Measurements from ENCODE around the gene SETX.
A peak's percentile ranks its signal among the peaks of the same experiment; 100 is the strongest.

SETX gene

DNA sequence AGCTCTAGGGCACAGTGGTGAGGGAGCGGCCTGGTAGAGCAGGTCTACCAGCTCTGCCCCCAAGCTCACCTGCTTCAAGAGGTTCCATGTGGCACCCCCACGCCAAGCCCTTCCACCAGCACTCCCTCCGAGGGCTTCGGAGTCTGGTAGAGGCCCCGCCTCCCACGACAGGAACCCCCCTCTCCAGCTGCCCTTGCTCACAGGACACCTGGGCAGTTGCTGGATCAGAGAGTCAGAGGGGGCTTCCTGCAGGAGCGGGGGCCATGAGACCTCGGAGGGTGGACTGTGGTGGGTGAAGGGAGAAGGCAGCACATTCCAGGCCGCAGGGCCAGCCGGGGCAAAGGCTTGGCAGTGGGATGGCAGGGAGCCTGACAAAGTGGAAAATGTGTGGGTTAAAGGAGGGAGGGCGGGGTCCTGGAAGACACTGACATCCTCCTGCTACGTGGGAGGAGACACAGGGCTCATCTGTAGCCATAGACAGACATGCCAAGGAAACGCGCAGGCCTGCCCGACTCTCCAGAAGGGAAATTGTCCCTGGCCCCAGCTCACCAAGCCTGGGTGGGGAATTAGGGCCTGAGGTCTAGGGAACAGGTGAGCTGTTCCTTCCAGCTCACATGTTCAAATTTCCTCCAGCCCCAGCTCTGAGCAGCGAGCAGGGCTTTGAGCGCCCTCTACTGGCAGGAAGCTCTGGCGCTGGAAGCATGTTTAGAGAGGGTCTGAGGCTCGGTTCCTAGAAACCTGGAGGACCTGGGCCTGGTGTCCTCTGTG is 118.7 kb downstream of the SETX start:
- H3K27ac ChIP-seq (ENCODE audit: low read depth, low read length, poor library complexity, severe bottlenecking), result no peak overlapping the region
- no peak overlapping the region for H2AFZ ChIP-seq (ENCODE audit: low read length)
- H3K4me1 ChIP-seq (ENCODE audit: insufficient read depth, low read length, severe bottlenecking), result peaks cover 4% of the 10 kb centered on the region
- H3K4me3 ChIP-seq (ENCODE audit: low read depth, low read length, poor library complexity, severe bottlenecking), result no peak overlapping the region
- no peaks in the 10 kb centered on the region for H3K79me2 ChIP-seq (ENCODE audit: insufficient read depth, low read length)
- H3K27me3 ChIP-seq (ENCODE audit: insufficient read depth, low read length), result peaks cover 3% of the 10 kb centered on the region; the same call in 1 of the 2 replicates
- H3K9ac ChIP-seq (ENCODE audit: low read length), result no peak overlapping the region
- no peaks in the 10 kb centered on the region for H3K9me3 ChIP-seq (ENCODE audit: low read length)
- no peaks in the 10 kb centered on the region for H3F3A ChIP-seq (ENCODE audit: insufficient read depth, low read length)
- TF ChIP-seq EZH2 (IDR thresholded peaks at IDR 0.05; ENCODE audit: borderline replicate concordance, low read length), result no peak
- TF ChIP-seq, protein P1, sequence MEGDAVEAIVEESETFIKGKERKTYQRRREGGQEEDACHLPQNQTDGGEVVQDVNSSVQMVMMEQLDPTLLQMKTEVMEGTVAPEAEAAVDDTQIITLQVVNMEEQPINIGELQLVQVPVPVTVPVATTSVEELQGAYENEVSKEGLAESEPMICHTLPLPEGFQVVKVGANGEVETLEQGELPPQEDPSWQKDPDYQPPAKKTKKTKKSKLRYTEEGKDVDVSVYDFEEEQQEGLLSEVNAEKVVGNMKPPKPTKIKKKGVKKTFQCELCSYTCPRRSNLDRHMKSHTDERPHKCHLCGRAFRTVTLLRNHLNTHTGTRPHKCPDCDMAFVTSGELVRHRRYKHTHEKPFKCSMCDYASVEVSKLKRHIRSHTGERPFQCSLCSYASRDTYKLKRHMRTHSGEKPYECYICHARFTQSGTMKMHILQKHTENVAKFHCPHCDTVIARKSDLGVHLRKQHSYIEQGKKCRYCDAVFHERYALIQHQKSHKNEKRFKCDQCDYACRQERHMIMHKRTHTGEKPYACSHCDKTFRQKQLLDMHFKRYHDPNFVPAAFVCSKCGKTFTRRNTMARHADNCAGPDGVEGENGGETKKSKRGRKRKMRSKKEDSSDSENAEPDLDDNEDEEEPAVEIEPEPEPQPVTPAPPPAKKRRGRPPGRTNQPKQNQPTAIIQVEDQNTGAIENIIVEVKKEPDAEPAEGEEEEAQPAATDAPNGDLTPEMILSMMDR (IDR thresholded peaks at IDR 0.05; ENCODE audit: low read length), result peak; percentile 94
- no peaks in the 10 kb centered on the region for H3K36me3 ChIP-seq (ENCODE audit: insufficient read depth, low read length)
- no peaks in the 10 kb centered on the region for H4K20me1 ChIP-seq (ENCODE audit: insufficient read depth, low read length)
- no peaks in the 10 kb centered on the region for H3K9me2 ChIP-seq (ENCODE audit: low read depth, low read length)
- H3K4me2 ChIP-seq (ENCODE audit: low read length), result no peak overlapping the region

DNA sequence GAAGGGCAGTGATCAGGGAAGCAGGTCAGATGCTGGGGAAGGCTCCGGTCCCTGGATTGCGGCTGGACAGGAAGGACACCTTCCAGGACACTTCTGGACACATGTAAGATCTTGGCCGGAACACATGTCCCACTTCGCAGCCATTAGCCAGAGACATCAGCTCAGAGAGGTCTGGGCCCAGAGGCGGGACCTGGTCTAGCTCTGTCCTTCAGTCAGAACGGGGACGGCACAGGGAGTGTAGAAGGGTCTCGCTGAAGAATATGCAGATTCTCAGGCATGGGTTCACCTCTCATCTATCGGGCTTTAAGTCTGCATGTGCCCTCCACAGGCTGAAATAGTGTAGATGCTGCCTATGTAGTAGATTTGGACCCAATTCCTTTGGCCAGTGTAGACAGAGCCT is 119.7 kb downstream of the SETX start:
- H3K9ac ChIP-seq (ENCODE audit: low read length), result no peak overlapping the region
- no peaks in the 10 kb centered on the region for H3F3A ChIP-seq (ENCODE audit: insufficient read depth, low read length)
- no peak overlapping the region for H3K4me2 ChIP-seq (ENCODE audit: low read length)
- no peak overlapping the region for H2AFZ ChIP-seq (ENCODE audit: low read length)
- TF ChIP-seq, protein P1 (IDR thresholded peaks at IDR 0.05; ENCODE audit: low read length), result no peak
- TF ChIP-seq EZH2 (IDR thresholded peaks at IDR 0.05; ENCODE audit: borderline replicate concordance, low read length), result no peak
- no peak overlapping the region for H3K27ac ChIP-seq (ENCODE audit: low read depth, low read length, poor library complexity, severe bottlenecking)
- H3K9me3 ChIP-seq (ENCODE audit: low read length), result no peaks in the 10 kb centered on the region
- H3K4me1 ChIP-seq (ENCODE audit: insufficient read depth, low read length, severe bottlenecking), result no peaks in the 10 kb centered on the region
- no peaks in the 10 kb centered on the region for H3K79me2 ChIP-seq (ENCODE audit: insufficient read depth, low read length)
- H3K27me3 ChIP-seq (ENCODE audit: insufficient read depth, low read length), result peaks cover 3% of the 10 kb centered on the region; the same call in 1 of the 2 replicates
- no peaks in the 10 kb centered on the region for H4K20me1 ChIP-seq (ENCODE audit: insufficient read depth, low read length)
- H3K36me3 ChIP-seq (ENCODE audit: insufficient read depth, low read length), result no peaks in the 10 kb centered on the region
- H3K4me3 ChIP-seq (ENCODE audit: low read depth, low read length, poor library complexity, severe bottlenecking), result no peak overlapping the region
- no peaks in the 10 kb centered on the region for H3K9me2 ChIP-seq (ENCODE audit: low read depth, low read length)

- no peak overlapping the region for H2AFZ ChIP-seq (ENCODE audit: low read length)
- no peaks in the 10 kb centered on the region for H3K9me3 ChIP-seq (ENCODE audit: low read length)
- H3K9ac ChIP-seq (ENCODE audit: low read length), result no peak overlapping the region
- no peak overlapping the region for H3K4me3 ChIP-seq (ENCODE audit: low read depth, low read length, poor library complexity, severe bottlenecking)
- H3K4me1 ChIP-seq (ENCODE audit: insufficient read depth, low read length, severe bottlenecking), result no peaks in the 10 kb centered on the region
- H3K9me2 ChIP-seq (ENCODE audit: low read depth, low read length), result no peaks in the 10 kb centered on the region
- TF ChIP-seq EZH2 (IDR thresholded peaks at IDR 0.05; ENCODE audit: borderline replicate concordance, low read length), result no peak
- TF ChIP-seq, protein P1 (IDR thresholded peaks at IDR 0.05; ENCODE audit: low read length), result no peak
- no peaks in the 10 kb centered on the region for H4K20me1 ChIP-seq (ENCODE audit: insufficient read depth, low read length)
- H3K79me2 ChIP-seq (ENCODE audit: insufficient read depth, low read length), result no peaks in the 10 kb centered on the region
- no peak overlapping the region for H3K27ac ChIP-seq (ENCODE audit: low read depth, low read length, poor library complexity, severe bottlenecking)
- H3K36me3 ChIP-seq (ENCODE audit: insufficient read depth, low read length), result no peaks in the 10 kb centered on the region
- H3F3A ChIP-seq (ENCODE audit: insufficient read depth, low read length), result no peaks in the 10 kb centered on the region
- H3K27me3 ChIP-seq (ENCODE audit: insufficient read depth, low read length), result peaks cover 3% of the 10 kb centered on the region; the same call in 1 of the 2 replicates
- no peak overlapping the region for H3K4me2 ChIP-seq (ENCODE audit: low read length)
Measured at GRCh38 chr9:132234535-132234934, 120.3 kb downstream of the SETX start.
